Loucy (cell line): ENCODE results near the gene PLP1.

Source experiments
- H2AFZ ChIP-seq: fragments of 200-600 bp; sonication (generic); 2 replicates; pipeline ENCODE4 v1.6.0; 2016; ENCODE audit warnings: antibody characterized with exemption, mild to moderate bottlenecking, low read length, moderate library complexity
- H3F3A ChIP-seq: fragments of 200-600 bp; 2 replicates; pipeline ENCODE4 v1.6.0; 2016; ENCODE audit warnings: antibody characterized with exemption, low read depth, mild to moderate bottlenecking
- H3K27me3 ChIP-seq: fragments of 200-600 bp; sonication (generic); 2 replicates; pipeline ENCODE4 v1.6.1; 2014; ENCODE audit warnings: low read length, mild to moderate bottlenecking; ENCODE audit not compliant: insufficient read depth, poor library complexity, severe bottlenecking
- H3K36me3 ChIP-seq: fragments of 200-600 bp; sonication (generic); 2 replicates; pipeline ENCODE4 v1.6.1; 2016; ENCODE audit warnings: low read length; ENCODE audit not compliant: insufficient read depth
- H3K4me1 ChIP-seq: fragments of 200-600 bp; sonication (generic); 2 replicates; pipeline ENCODE4 v1.5.1; 2014; ENCODE audit warnings: low read length, mild to moderate bottlenecking; ENCODE audit not compliant: insufficient read depth, poor library complexity, severe bottlenecking
- H3K4me2 ChIP-seq: fragments of 200-600 bp; sonication (generic); 2 replicates; pipeline ENCODE4 v1.6.0; 2014; ENCODE audit warnings: antibody characterized with exemption, low read length, low read depth, mild to moderate bottlenecking; ENCODE audit not compliant: poor library complexity, severe bottlenecking
- H3K4me3 ChIP-seq: fragments of 200-600 bp; sonication (generic); 2 replicates; pipeline ENCODE4 v1.5.1; 2014; ENCODE audit warnings: low read length, mild to moderate bottlenecking, mixed read lengths; ENCODE audit not compliant: poor library complexity, severe bottlenecking
- H3K79me2 ChIP-seq: fragments of 200-600 bp; sonication (generic); 2 replicates; pipeline ENCODE4 v1.6.1; 2014; ENCODE audit warnings: low read length; ENCODE audit not compliant: insufficient read depth
- H3K9ac ChIP-seq: fragments of 200-600 bp; sonication (generic); 2 replicates; pipeline ENCODE4 v1.6.0; 2014; ENCODE audit warnings: mild to moderate bottlenecking, low read depth, low read length, moderate library complexity; ENCODE audit not compliant: poor library complexity, severe bottlenecking
- H3K9me2 ChIP-seq: fragments of 200-600 bp; sonication (generic); replicated peaks from 2 replicates; pipeline ENCODE4 v1.6.1; 2016; ENCODE audit warnings: low read depth, low read length, mixed read lengths
- H3K9me3 ChIP-seq: fragments of 200-600 bp; sonication (generic); 2 replicates; pipeline ENCODE4 v1.6.1; 2014; ENCODE audit warnings: mild to moderate bottlenecking, antibody characterized with exemption, low read length, low read depth; ENCODE audit not compliant: insufficient read depth
- H4K20me1 ChIP-seq: fragments of 200-600 bp; sonication (generic); 2 replicates; pipeline ENCODE4 v1.6.0; 2014; ENCODE audit warnings: antibody characterized with exemption, low read length, mild to moderate bottlenecking; ENCODE audit not compliant: insufficient read depth, poor library complexity, severe bottlenecking
- EZH2phosphoT487 ChIP-seq: fragments of 200-600 bp; IDR thresholded peaks from 2 replicates; pipeline ENCODE4 v1.6.1; 2018; ENCODE audit warnings: antibody characterized with exemption, mild to moderate bottlenecking, moderate library complexity, borderline replicate concordance
- TF ChIP-seq, protein P1 (sequence below): fragments of 200-600 bp; sonication (generic); conservative IDR thresholded peaks from 2 replicates; pipeline ENCODE4 v1.5.1; 2014; ENCODE audit warnings: mild to moderate bottlenecking, antibody characterized with exemption, low read length

PLP1 gene

DNA sequence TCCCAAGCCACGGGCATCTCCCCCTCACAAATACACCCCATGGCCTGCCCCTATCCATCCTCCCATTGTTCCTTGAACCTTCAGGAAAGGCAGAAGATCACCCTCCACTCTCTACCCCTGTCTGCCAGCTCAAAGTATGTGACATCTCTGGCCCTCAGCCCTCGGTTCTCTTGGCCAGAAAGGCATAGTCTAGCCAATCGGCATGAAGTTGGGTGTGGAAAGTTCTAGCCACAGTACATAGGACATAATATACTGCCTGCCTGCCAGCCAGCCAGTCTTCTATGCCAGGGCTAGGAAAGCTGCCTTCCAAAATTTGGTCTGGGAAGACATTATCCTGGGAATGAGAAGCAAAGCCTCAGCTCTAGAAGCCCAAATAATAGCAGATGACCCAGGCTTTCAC lies 3.2 kb upstream of the PLP1 start:
- no peaks in the 10 kb centered on the region for H3K4me1 ChIP-seq
- no peaks in the 10 kb centered on the region for H3K79me2 ChIP-seq

DNA sequence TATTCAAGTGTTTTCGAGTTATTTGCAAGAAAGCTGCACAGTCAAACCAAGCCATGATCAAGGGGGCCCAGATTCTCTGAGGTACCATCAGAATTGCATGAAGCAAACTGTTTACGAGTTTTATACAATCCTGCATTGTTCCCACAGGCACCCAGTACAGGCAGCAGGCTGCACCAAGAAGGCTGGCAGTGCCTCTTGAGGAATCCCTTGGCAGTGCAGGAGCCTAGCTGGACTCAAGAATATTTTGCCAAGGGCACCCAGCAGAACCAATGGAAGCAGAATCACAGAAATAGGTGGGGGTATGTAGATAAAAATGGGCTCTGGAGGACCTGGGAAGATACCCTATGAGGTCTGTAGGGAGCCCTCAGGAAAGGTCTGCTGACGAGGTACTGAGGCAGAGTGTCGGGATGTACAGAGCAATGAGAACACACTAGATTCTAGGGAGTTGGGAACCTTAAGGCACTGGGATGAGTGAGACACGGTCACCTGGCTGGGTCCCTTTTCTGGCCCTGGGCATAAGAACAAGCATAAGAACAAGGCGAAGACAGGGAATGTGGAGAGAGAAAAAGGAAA lies 2.5 kb upstream of the PLP1 start:
- H3K9ac ChIP-seq = no peak overlapping the region
- no peak overlapping the region for H3K4me2 ChIP-seq
- no peaks in the 10 kb centered on the region for H3K27me3 ChIP-seq
- no peaks in the 10 kb centered on the region for H3K9me3 ChIP-seq
- H3K79me2 ChIP-seq = no peaks in the 10 kb centered on the region
- no peaks in the 10 kb centered on the region for H3K9me2 ChIP-seq
- no peak for TF ChIP-seq EZH2phosphoT487
- TF ChIP-seq, protein P1, sequence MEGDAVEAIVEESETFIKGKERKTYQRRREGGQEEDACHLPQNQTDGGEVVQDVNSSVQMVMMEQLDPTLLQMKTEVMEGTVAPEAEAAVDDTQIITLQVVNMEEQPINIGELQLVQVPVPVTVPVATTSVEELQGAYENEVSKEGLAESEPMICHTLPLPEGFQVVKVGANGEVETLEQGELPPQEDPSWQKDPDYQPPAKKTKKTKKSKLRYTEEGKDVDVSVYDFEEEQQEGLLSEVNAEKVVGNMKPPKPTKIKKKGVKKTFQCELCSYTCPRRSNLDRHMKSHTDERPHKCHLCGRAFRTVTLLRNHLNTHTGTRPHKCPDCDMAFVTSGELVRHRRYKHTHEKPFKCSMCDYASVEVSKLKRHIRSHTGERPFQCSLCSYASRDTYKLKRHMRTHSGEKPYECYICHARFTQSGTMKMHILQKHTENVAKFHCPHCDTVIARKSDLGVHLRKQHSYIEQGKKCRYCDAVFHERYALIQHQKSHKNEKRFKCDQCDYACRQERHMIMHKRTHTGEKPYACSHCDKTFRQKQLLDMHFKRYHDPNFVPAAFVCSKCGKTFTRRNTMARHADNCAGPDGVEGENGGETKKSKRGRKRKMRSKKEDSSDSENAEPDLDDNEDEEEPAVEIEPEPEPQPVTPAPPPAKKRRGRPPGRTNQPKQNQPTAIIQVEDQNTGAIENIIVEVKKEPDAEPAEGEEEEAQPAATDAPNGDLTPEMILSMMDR = peak; percentile 64
- no peaks in the 10 kb centered on the region for H3K36me3 ChIP-seq
- no peaks in the 10 kb centered on the region for H4K20me1 ChIP-seq
- no peaks in the 10 kb centered on the region for H3K4me1 ChIP-seq
- H3F3A ChIP-seq = no peaks in the 10 kb centered on the region
- H3K4me3 ChIP-seq = no peak overlapping the region
- no peak overlapping the region for H2AFZ ChIP-seq

More for the DNA sequence above, 3.2 kb upstream of the PLP1 start:
- TF ChIP-seq, protein P1 = no peak
- no peak for TF ChIP-seq EZH2phosphoT487
- Histone ChIP-seq H2AFZ (no peak overlapping the region), H3K27me3 (no peaks in the 10 kb centered on the region), H3F3A (no peaks in the 10 kb centered on the region), H3K4me3 (no peak overlapping the region), H3K9me2 (no peaks in the 10 kb centered on the region), H3K9me3 (no peaks in the 10 kb centered on the region), H3K4me2 (no peak overlapping the region), H3K9ac (no peak overlapping the region), H3K36me3 (no peaks in the 10 kb centered on the region), H4K20me1 (no peaks in the 10 kb centered on the region)

- no peaks in the 10 kb centered on the region for H3K79me2 ChIP-seq
- H3K36me3 ChIP-seq = no peaks in the 10 kb centered on the region
- H3K27me3 ChIP-seq = no peaks in the 10 kb centered on the region
- H3K4me3 ChIP-seq = no peak overlapping the region
- H3K9me3 ChIP-seq = no peaks in the 10 kb centered on the region
- no peaks in the 10 kb centered on the region for H4K20me1 ChIP-seq
- no peaks in the 10 kb centered on the region for H3K4me1 ChIP-seq
- no peak overlapping the region for H3K9ac ChIP-seq
- H2AFZ ChIP-seq = no peak overlapping the region
- H3F3A ChIP-seq = no peaks in the 10 kb centered on the region
- no peaks in the 10 kb centered on the region for H3K9me2 ChIP-seq
- no peak overlapping the region for H3K4me2 ChIP-seq
- TF ChIP-seq, protein P1 = no peak
- TF ChIP-seq EZH2phosphoT487 = no peak
Observed at GRCh38 chrX:103779141-103779789, 2.6 kb downstream of the PLP1 start.
